AG09309 (cell line): ENCODE measurements around the gene DBH.

Experiments
- DNase-seq: peaks from one replicate; pipeline ENCODE4 v3.0.0-alpha.2; 2010; ENCODE audit warnings: low read depth
- H3K4me3 ChIP-seq: 2 replicates; pipeline ENCODE4 v1.5.1; 2011; ENCODE audit warnings: mild to moderate bottlenecking, low read depth, low read length, moderate library complexity; ENCODE audit not compliant: control insufficient read depth
- CTCF ChIP-seq: IDR thresholded peaks from 2 replicates; pipeline ENCODE4 v1.5.1; 2011; ENCODE audit warnings: mild to moderate bottlenecking, low read depth, low read length, inconsistent platforms; ENCODE audit not compliant: insufficient read depth, control insufficient read depth; ENCODE audit errors: missing control alignments

DBH gene

DNA sequence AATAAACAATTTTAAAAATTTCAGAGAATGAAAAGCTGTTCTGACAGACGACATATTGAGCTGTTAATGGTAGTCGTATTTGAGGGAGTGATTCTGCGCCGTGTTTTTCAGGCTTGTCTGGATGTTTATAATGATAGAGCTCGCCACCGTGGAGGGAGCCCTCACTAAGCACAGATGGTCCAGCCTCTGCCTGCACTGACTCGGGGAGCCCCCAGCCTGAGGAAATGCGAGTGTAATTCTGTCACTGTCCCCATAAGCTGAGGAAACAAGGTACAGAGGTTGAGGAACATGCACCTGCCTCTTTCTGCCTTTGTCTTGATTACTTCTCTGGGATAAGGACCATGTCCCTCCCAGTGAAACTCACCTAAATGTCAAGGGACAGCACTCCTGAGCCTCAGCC is 7.4 kb upstream of the DBH start:
- TF ChIP-seq CTCF = no peak
- DNase-seq = no peak
- H3K4me3 ChIP-seq = no peak overlapping the region

GRCh38 chr9:133629221-133630110 is 6.7 kb upstream of the DBH start:
- no peak for DNase-seq
- no peak for TF ChIP-seq CTCF
- H3K4me3 ChIP-seq = no peak overlapping the region

GRCh38 chr9:133631111-133631510 is 5.1 kb upstream of the DBH start:
- no peak for DNase-seq
- TF ChIP-seq CTCF = no peak
- no peak overlapping the region for H3K4me3 ChIP-seq

DNA sequence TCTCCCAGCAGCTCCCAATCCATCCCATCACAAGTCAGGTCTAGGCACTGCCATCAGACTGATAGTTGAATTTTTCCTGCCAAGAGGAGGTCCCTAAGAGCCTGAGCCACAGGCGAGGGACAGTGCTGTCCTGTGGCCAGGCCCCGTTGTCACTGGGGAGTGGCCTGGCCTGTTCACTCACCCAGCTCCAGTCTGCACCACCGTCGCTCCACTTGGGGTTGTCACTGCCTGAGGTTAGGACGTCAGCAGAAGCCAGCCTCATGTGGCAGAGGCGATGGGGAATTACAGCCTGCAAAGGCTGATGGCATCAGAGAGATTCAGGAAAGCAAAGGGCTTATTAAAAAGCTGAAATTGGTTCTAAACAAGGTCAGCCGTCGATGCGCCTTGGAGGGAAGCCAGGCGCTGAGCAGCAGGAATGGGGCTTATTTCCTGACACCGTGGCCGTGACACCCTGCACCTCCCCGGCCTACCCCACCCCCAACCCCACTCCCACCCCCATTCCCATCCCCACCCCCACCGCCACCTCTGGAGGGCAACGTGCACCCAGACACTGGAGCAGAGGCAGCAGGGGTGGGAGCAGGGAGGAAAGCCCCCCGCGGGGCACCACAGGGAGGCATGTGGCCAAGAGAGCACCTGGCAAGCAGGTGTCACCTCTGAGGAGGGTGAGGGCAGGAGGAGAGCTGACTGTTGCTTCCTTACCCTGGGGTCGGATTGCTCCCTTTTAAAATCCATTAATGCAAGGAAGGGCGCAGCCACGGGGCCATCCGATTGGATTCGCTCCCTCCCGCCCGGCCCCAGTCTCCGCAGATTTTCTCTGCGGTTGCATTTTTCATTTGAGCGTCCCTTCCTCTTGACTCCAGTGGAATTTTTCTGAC is 3.1 kb upstream of the DBH start:
- no peak for DNase-seq
- no peak for TF ChIP-seq CTCF
- H3K4me3 ChIP-seq = no peak overlapping the region

GRCh38 chr9:133633681-133634080 is 2.5 kb upstream of the DBH start:
- no peak overlapping the region for H3K4me3 ChIP-seq
- TF ChIP-seq CTCF = no peak
- DNase-seq = no peak

- no peak for DNase-seq
- no peak overlapping the region for H3K4me3 ChIP-seq
- no peak for TF ChIP-seq CTCF
Measured at GRCh38 chr9:133634081-133634691, 2.0 kb upstream of the DBH start.
